ENCODE measurements around the gene SERPINA3. TPM values are rescaled to one million over a fixed set of nuclear protein-coding genes. Genes with fewer than 3 reads are reported as not detected.

The SERPINA3 gene
- total and polyA plus RNA-seq, 2 donors (not counting 1 experiment from before 2014, with no cell fraction given), result 0.47 to 0.50 TPM

GRCh38 chr14:94641632-94641955 lies 29.4 kb downstream of the SERPINA3 start:
- no peaks in the 10 kb centered on the region for H3K9me3 ChIP-seq (ENCODE audit: control insufficient read depth, insufficient read depth, low read depth, low read length)
- no peak for DNase-seq (ENCODE audit: low read depth in 2 of 2)
- no peak overlapping the region for H3K4me3 ChIP-seq (replicated peaks in 1 of 4; ENCODE audit: control extremely low read depth in 1 of 4, insufficient read depth in 1 of 4, low read depth in 3 of 4, low read length in 4 of 4)
- H3K36me3 ChIP-seq (ENCODE audit: control insufficient read depth, insufficient read depth, low read length), result no peaks in the 10 kb centered on the region
- H3K27ac ChIP-seq (ENCODE audit: insufficient read depth, low read length), result no peak overlapping the region
- H3K27me3 ChIP-seq (ENCODE audit: control insufficient read depth, insufficient read depth, low read length), result no peaks in the 10 kb centered on the region
- H3K4me2 ChIP-seq (ENCODE audit: extremely low read depth, insufficient read depth, low read length), result no peak overlapping the region
- TF ChIP-seq EZH2 (IDR thresholded peaks at IDR 0.05; ENCODE audit: low read length, missing control alignments), result no peak
- no peak for TF ChIP-seq CTCF (conservative IDR thresholded peaks at IDR 0.05 in 1 of 2, IDR thresholded peaks at IDR 0.05 in 1 of 2; ENCODE audit: low read depth in 1 of 2, low read length in 2 of 2)
- H3K4me1 ChIP-seq (ENCODE audit: control insufficient read depth, extremely low read depth, insufficient read depth, low read length), result no peaks in the 10 kb centered on the region
- no peak overlapping the region for H2AFZ ChIP-seq (ENCODE audit: low read length)
- H3K79me2 ChIP-seq (ENCODE audit: control insufficient read depth, insufficient read depth, low read length), result no peaks in the 10 kb centered on the region
- no peak overlapping the region for H3K9ac ChIP-seq (ENCODE audit: insufficient read depth, low read length)
- no peaks in the 10 kb centered on the region for H4K20me1 ChIP-seq (ENCODE audit: control insufficient read depth, extremely low read depth, insufficient read depth, low read length)

GRCh38 chr14:94643316-94644101 lies 31.3 kb downstream of the SERPINA3 start:
- H3K9ac ChIP-seq (ENCODE audit: insufficient read depth, low read length), result no peak overlapping the region
- H3K27me3 ChIP-seq (ENCODE audit: control insufficient read depth, insufficient read depth, low read length), result no peaks in the 10 kb centered on the region
- H3K27ac ChIP-seq (ENCODE audit: insufficient read depth, low read length), result no peak overlapping the region
- H3K9me3 ChIP-seq (ENCODE audit: control insufficient read depth, insufficient read depth, low read depth, low read length), result no peaks in the 10 kb centered on the region
- no peaks in the 10 kb centered on the region for H3K4me1 ChIP-seq (ENCODE audit: control insufficient read depth, extremely low read depth, insufficient read depth, low read length)
- no peaks in the 10 kb centered on the region for H3K36me3 ChIP-seq (ENCODE audit: control insufficient read depth, insufficient read depth, low read length)
- H2AFZ ChIP-seq (ENCODE audit: low read length), result no peak overlapping the region
- no peak overlapping the region for H3K4me3 ChIP-seq (replicated peaks in 1 of 4; ENCODE audit: control extremely low read depth in 1 of 4, insufficient read depth in 1 of 4, low read depth in 3 of 4, low read length in 4 of 4)
- no peaks in the 10 kb centered on the region for H3K79me2 ChIP-seq (ENCODE audit: control insufficient read depth, insufficient read depth, low read length)
- no peaks in the 10 kb centered on the region for H4K20me1 ChIP-seq (ENCODE audit: control insufficient read depth, extremely low read depth, insufficient read depth, low read length)
- no peak for DNase-seq (ENCODE audit: low read depth in 2 of 2)
- no peak overlapping the region for H3K4me2 ChIP-seq (ENCODE audit: extremely low read depth, insufficient read depth, low read length)
- TF ChIP-seq CTCF (conservative IDR thresholded peaks at IDR 0.05 in 1 of 2, IDR thresholded peaks at IDR 0.05 in 1 of 2; ENCODE audit: low read depth in 1 of 2, low read length in 2 of 2), result no peak

- H2AFZ ChIP-seq (ENCODE audit: low read length), result no peak overlapping the region
- no peaks in the 10 kb centered on the region for H3K27me3 ChIP-seq (ENCODE audit: control insufficient read depth, insufficient read depth, low read length)
- H3K4me2 ChIP-seq (ENCODE audit: extremely low read depth, insufficient read depth, low read length), result no peak overlapping the region
- no peak overlapping the region for H3K27ac ChIP-seq (ENCODE audit: insufficient read depth, low read length)
- H3K36me3 ChIP-seq (ENCODE audit: control insufficient read depth, insufficient read depth, low read length), result no peaks in the 10 kb centered on the region
- no peak overlapping the region for H3K9ac ChIP-seq (ENCODE audit: insufficient read depth, low read length)
- TF ChIP-seq EZH2 (IDR thresholded peaks at IDR 0.05; ENCODE audit: low read length, missing control alignments) (no peak), CTCF (conservative IDR thresholded peaks at IDR 0.05 in 1 of 2, IDR thresholded peaks at IDR 0.05 in 1 of 2; ENCODE audit: low read depth in 1 of 2, low read length in 2 of 2) (no peak)
- no peak overlapping the region for H3K4me3 ChIP-seq (replicated peaks in 1 of 4; ENCODE audit: control extremely low read depth in 1 of 4, insufficient read depth in 1 of 4, low read depth in 3 of 4, low read length in 4 of 4)
- no peaks in the 10 kb centered on the region for H3K4me1 ChIP-seq (ENCODE audit: control insufficient read depth, extremely low read depth, insufficient read depth, low read length)
- H3K79me2 ChIP-seq (ENCODE audit: control insufficient read depth, insufficient read depth, low read length), result no peaks in the 10 kb centered on the region
- H4K20me1 ChIP-seq (ENCODE audit: control insufficient read depth, extremely low read depth, insufficient read depth, low read length), result no peaks in the 10 kb centered on the region
- no peaks in the 10 kb centered on the region for H3K9me3 ChIP-seq (ENCODE audit: control insufficient read depth, insufficient read depth, low read depth, low read length)
- DNase-seq (ENCODE audit: low read depth in 2 of 2), result no peak
Observed at GRCh38 chr14:94644102-94644535, 31.9 kb downstream of the SERPINA3 start.
